ENCODE results near the gene XRN1.

Gene XRN1

GRCh38 chr3:142268426-142268825 is 179.4 kb downstream of the XRN1 start:
- DNase-seq (ENCODE audit: low read depth), result no peak
- H3K4me3 ChIP-seq (ENCODE audit: low read length), result no peak overlapping the region
- TF ChIP-seq CTCF (conservative IDR thresholded peaks at IDR 0.05; ENCODE audit: low read length), result no peak

GRCh38 chr3:142267269-142267668 is 180.6 kb downstream of the XRN1 start:
- DNase-seq (ENCODE audit: low read depth), result no peak
- no peak for TF ChIP-seq CTCF (conservative IDR thresholded peaks at IDR 0.05; ENCODE audit: low read length)
- no peak overlapping the region for H3K4me3 ChIP-seq (ENCODE audit: low read length)

- DNase-seq (ENCODE audit: low read depth), result no peak
Measured at GRCh38 chr3:142263112-142263511, 184.7 kb downstream of the XRN1 start.

GRCh38 chr3:142259359-142259758 is 188.5 kb downstream of the XRN1 start:
- no peak for DNase-seq (ENCODE audit: low read depth)
- no peak overlapping the region for H3K4me3 ChIP-seq (ENCODE audit: low read length)
- TF ChIP-seq CTCF (conservative IDR thresholded peaks at IDR 0.05; ENCODE audit: low read length), result no peak

More at GRCh38 chr3:142263112-142263511, 184.7 kb downstream of the XRN1 start:
- H3K4me3 ChIP-seq (ENCODE audit: low read length), result no peak overlapping the region
- no peak for TF ChIP-seq CTCF (conservative IDR thresholded peaks at IDR 0.05; ENCODE audit: low read length)

GRCh38 chr3:142256712-142257333 is 191.0 kb downstream of the XRN1 start:
- no peak for TF ChIP-seq CTCF (conservative IDR thresholded peaks at IDR 0.05; ENCODE audit: low read length)
- no peak overlapping the region for H3K4me3 ChIP-seq (ENCODE audit: low read length)

More at GRCh38 chr3:142256712-142257333, 191.0 kb downstream of the XRN1 start:
- no peak for DNase-seq (ENCODE audit: low read depth)

Measured in AG10803 (cell line).